ENCODE data around the gene PPAN.

DNA sequence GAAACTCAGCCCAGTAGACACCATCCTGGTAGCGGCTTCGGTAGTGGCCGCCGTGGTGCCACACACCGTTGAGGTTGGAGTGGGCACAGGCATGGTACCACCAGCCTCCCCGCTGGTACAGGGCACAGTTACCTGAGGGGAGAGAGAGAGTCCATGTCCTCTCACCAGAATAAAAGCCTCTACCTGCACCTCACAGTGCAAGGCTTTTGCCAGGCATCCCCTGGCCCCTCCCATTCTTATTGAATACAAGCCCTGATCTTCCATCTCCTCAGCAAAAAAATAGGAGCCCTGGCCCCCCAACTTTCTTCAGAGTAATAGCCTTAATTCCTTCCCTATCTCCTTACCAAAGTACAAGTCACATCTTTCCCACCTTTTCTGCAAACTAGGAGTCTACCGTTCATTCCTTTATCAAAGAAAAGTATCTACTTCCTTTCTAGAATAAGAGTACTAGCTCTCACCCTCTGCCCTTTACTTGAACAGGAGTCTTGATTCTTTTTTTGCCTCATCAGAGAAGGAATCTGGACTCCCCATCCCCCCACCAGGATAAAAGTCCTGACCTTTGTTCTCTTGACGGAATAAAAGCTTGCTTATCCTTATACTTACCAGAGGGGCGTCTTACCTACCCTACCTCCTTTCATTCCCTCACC, 13.4 kb upstream of the PPAN start:
- TF ChIP-seq, protein P1, sequence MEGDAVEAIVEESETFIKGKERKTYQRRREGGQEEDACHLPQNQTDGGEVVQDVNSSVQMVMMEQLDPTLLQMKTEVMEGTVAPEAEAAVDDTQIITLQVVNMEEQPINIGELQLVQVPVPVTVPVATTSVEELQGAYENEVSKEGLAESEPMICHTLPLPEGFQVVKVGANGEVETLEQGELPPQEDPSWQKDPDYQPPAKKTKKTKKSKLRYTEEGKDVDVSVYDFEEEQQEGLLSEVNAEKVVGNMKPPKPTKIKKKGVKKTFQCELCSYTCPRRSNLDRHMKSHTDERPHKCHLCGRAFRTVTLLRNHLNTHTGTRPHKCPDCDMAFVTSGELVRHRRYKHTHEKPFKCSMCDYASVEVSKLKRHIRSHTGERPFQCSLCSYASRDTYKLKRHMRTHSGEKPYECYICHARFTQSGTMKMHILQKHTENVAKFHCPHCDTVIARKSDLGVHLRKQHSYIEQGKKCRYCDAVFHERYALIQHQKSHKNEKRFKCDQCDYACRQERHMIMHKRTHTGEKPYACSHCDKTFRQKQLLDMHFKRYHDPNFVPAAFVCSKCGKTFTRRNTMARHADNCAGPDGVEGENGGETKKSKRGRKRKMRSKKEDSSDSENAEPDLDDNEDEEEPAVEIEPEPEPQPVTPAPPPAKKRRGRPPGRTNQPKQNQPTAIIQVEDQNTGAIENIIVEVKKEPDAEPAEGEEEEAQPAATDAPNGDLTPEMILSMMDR (IDR thresholded peaks at IDR 0.05) = no peak
- no peak for TF ChIP-seq POLR2A (IDR thresholded peaks at IDR 0.05)

Measured in tibial nerve (tissue), 3 donors.